Neural cell (in vitro differentiated cells): ENCODE results near the gene USP48.

ENCODE experiments used
- EP300 ChIP-seq: fragments of 450-650 bp; conservative IDR thresholded peaks from 2 replicates; pipeline ENCODE4 v1.6.1; 2014; ENCODE audit warnings: antibody characterized with exemption, mild to moderate bottlenecking, moderate library complexity; ENCODE audit not compliant: poor library complexity, severe bottlenecking
- EZH2 ChIP-seq: fragments of 200-600, 300-800 bp; shearing (Covaris generic), sonication (generic); IDR thresholded peaks from 2 replicates; pipeline ENCODE4 v1.6.1; 2014; ENCODE audit warnings: antibody characterized with exemption, low read length, borderline replicate concordance, mild to moderate bottlenecking; ENCODE audit not compliant: insufficient read depth, poor library complexity, severe bottlenecking
- POLR2AphosphoS5 ChIP-seq: IDR thresholded peaks from 2 replicates; pipeline ENCODE4 v1.6.1; 2012
- REST ChIP-seq: IDR thresholded peaks from 2 replicates; pipeline ENCODE4 v1.6.1; 2012; ENCODE audit warnings: borderline replicate concordance
- TAF1 ChIP-seq: IDR thresholded peaks from 2 replicates; pipeline ENCODE4 v1.6.1; 2012; ENCODE audit warnings: low read depth
- TF ChIP-seq, protein P1 (sequence below): fragments of 450-650 bp; IDR thresholded peaks from 2 replicates; pipeline ENCODE4 v1.5.1; 2014; ENCODE audit warnings: antibody characterized with exemption, mild to moderate bottlenecking, moderate library complexity; ENCODE audit not compliant: poor library complexity, severe bottlenecking

- TF ChIP-seq EZH2: no peak
- TF ChIP-seq, protein P1, sequence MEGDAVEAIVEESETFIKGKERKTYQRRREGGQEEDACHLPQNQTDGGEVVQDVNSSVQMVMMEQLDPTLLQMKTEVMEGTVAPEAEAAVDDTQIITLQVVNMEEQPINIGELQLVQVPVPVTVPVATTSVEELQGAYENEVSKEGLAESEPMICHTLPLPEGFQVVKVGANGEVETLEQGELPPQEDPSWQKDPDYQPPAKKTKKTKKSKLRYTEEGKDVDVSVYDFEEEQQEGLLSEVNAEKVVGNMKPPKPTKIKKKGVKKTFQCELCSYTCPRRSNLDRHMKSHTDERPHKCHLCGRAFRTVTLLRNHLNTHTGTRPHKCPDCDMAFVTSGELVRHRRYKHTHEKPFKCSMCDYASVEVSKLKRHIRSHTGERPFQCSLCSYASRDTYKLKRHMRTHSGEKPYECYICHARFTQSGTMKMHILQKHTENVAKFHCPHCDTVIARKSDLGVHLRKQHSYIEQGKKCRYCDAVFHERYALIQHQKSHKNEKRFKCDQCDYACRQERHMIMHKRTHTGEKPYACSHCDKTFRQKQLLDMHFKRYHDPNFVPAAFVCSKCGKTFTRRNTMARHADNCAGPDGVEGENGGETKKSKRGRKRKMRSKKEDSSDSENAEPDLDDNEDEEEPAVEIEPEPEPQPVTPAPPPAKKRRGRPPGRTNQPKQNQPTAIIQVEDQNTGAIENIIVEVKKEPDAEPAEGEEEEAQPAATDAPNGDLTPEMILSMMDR: no peak
- no peak for TF ChIP-seq EP300
- TF ChIP-seq TAF1: no peak
- no peak for TF ChIP-seq REST
- TF ChIP-seq POLR2AphosphoS5: no peak
These were observed 27.9 kb downstream of the USP48 start for GRCh38 chr1:21755067-21755466.
